Tibial artery (tissue), 4 donors: ENCODE data around the gene PLP1.
A peak's percentile ranks its signal among the peaks of the same experiment; 100 is the strongest.

Experiments
- DNase-seq, 2 donors: peaks; one replicate each; pipeline ENCODE4 v3.0.0-alpha.2; 2019
- H3K27ac ChIP-seq, 2 donors: fragments of 200-600 bp; sonication (generic) in 1 of 2; 1 replicate in 1 of 2; 2 replicates in 1 of 2; pipeline ENCODE4 v1.5.1; 2018 to 2019; ENCODE audit warnings: mild to moderate bottlenecking in 1 of 2
- H3K27me3 ChIP-seq, 2 donors: fragments of 200-600 bp; sonication (generic) in 1 of 2; one replicate each; pipeline versions ENCODE4 v1.5.1 to v1.6.0; 2016 to 2019
- H3K36me3 ChIP-seq, 3 donors: fragments of 200-600 bp; sonication (generic) in 2 of 3; one replicate each; pipeline ENCODE4 v1.5.1; 2016 to 2019; ENCODE audit warnings: mild to moderate bottlenecking in 2 of 3
- H3K4me1 ChIP-seq, 4 donors: fragments of 200-600 bp; sonication (generic) in 2 of 4; 1 replicate in 3 of 4; 2 replicates in 1 of 4; pipeline ENCODE4 v1.5.1; 2016 to 2019
- H3K4me3 ChIP-seq, 2 donors: fragments of 200-600 bp; sonication (generic) in 1 of 2; 1 replicate in 1 of 2; 2 replicates in 1 of 2; pipeline ENCODE4 v1.5.1; 2018 to 2019; ENCODE audit warnings: mild to moderate bottlenecking in 2 of 2
- H3K9me3 ChIP-seq, 3 donors: fragments of 200-600 bp; sonication (generic) in 1 of 3; one replicate each; pipeline ENCODE4 v1.5.1; 2016 to 2019
- CTCF ChIP-seq, 2 experiments: fragments of 200-600 bp in 1 of 2; fragments of 450-650 bp in 1 of 2; IDR thresholded peaks; one replicate each; pipeline ENCODE4 v1.5.1; 2017 to 2019; ENCODE audit warnings: antibody characterized with exemption in 2 of 2, mild to moderate bottlenecking in 1 of 2, moderate library complexity in 1 of 2
- intact Hi-C: fragments of 100-400 bp; cut with DNase I; formaldehyde crosslinking; loops from one replicate; pipeline ENCODE4 v1.15.0; 2023; ENCODE audit warnings: low total_unique reads

Gene PLP1

GRCh38 chrX:103831342-103831802 lies 54.7 kb downstream of the PLP1 start:
- Histone ChIP-seq H3K27ac (peak overlapping the region; percentile 86 to 93), H3K27me3 (no peaks in the 10 kb centered on the region), H3K4me1 (peaks cover 0 to 31% (median 2%) of the 10 kb centered on the region in 4 donors), H3K9me3 (no peaks in the 10 kb centered on the region), H3K4me3 (peak overlapping the region; percentile 71 to 73), H3K36me3 (no peaks in the 10 kb centered on the region)
- no peak for TF ChIP-seq CTCF (IDR thresholded peaks at IDR 0.05)
- intact Hi-C loops = no loop called here
- DNase-seq = no peak

GRCh38 chrX:103831803-103832544 lies 55.3 kb downstream of the PLP1 start, which contains the start of gene RAB9B:
RAB9B (minus strand) TSS chrX:103832257; CDS start chrX:103825784, 6,473 bp downstream.
- DNase-seq = peak; percentile 56 to 81
- TF ChIP-seq CTCF (IDR thresholded peaks at IDR 0.05) = no peak
- Histone ChIP-seq H3K4me1 (peaks cover 0 to 31% (median 2%) of the 10 kb centered on the region in 4 donors), H3K9me3 (no peaks in the 10 kb centered on the region), H3K4me3 (peak within 1 kb of the TSS; percentile 71 to 73), H3K36me3 (no peaks in the 10 kb centered on the region), H3K27me3 (no peaks in the 10 kb centered on the region), H3K27ac (peak within 1 kb of the TSS; percentile 86 to 93)
- intact Hi-C loops = no loop called here

- no peaks in the 10 kb centered on the region for H3K36me3 ChIP-seq
- H3K4me3 ChIP-seq = no peak overlapping the region
- H3K27ac ChIP-seq = no peak overlapping the region
- no peak for TF ChIP-seq CTCF (IDR thresholded peaks at IDR 0.05)
- no peaks in the 10 kb centered on the region for H3K9me3 ChIP-seq
- H3K27me3 ChIP-seq = no peaks in the 10 kb centered on the region
- no peaks in the 10 kb centered on the region for H3K4me1 ChIP-seq
- intact Hi-C loops = no loop called here
- DNase-seq = no peak
These were observed 62.8 kb downstream of the PLP1 start for GRCh38 chrX:103839404-103839803.
